AG04450 (cell line): Measurements from ENCODE around the gene USF1. TPM values are rescaled to one million over a fixed set of nuclear protein-coding genes. Genes with fewer than 3 reads are reported as not detected.
"Not testable (repeated sequence)": the region's sequence is repeated elsewhere in the genome, so short reads cannot be mapped to it uniquely, and the experiment has no call there.

Experiments used
- CTCF ChIA-PET: fragments of 300-600, 350-600 bp; formaldehyde crosslinking; extraction: SDS; loops from one replicate; lab custom pipeline; 2022; ENCODE audit warnings: antibody characterized with exemption, inconsistent platforms; lab: Charles Lee
- POLR2A ChIA-PET: fragments of 350-600 bp; formaldehyde crosslinking; extraction: SDS; loops from one replicate; lab custom pipeline; 2021; ENCODE audit warnings: antibody characterized with exemption, inconsistent platforms; lab: Yijun Ruan, JAX
- DNase-seq: peaks from one replicate; pipeline ENCODE4 v3.0.0-alpha.2; 2011; ENCODE audit warnings: low read depth, low spot score
- H3K27ac ChIP-seq: one replicate; pipeline ENCODE4 v1.5.1; 2012; ENCODE audit warnings: low read depth, low read length, control low read depth
- H3K27me3 ChIP-seq: one replicate; pipeline ENCODE4 v1.6.0; 2012; ENCODE audit warnings: low read length; ENCODE audit not compliant: control insufficient read depth, insufficient read depth
- H3K4me3 ChIP-seq: 2 replicates; pipeline ENCODE4 v1.5.1; 2011; ENCODE audit warnings: mild to moderate bottlenecking, low read depth, low read length, control low read depth
- H3K9me3 ChIP-seq: 2 replicates; pipeline ENCODE4 v1.5.1; 2012; ENCODE audit warnings: low read length; ENCODE audit not compliant: control insufficient read depth, insufficient read depth
- polyA plus RNA-seq: library from polyadenylated mRNA; depleted of rRNA; stranded (reverse); fragments of >200 nt; gene quantifications from 2 replicates; pipeline ENCODE4 v1.2.3, GENCODE V29; 2011
- TF ChIP-seq, protein P1 (sequence below): IDR thresholded peaks from 2 replicates; pipeline ENCODE4 v1.5.1; 2011; ENCODE audit warnings: low read depth, low read length, control low read depth, inconsistent platforms

Gene USF1
- polyA plus RNA-seq, 1 experiment: 32.6 TPM

DNA sequence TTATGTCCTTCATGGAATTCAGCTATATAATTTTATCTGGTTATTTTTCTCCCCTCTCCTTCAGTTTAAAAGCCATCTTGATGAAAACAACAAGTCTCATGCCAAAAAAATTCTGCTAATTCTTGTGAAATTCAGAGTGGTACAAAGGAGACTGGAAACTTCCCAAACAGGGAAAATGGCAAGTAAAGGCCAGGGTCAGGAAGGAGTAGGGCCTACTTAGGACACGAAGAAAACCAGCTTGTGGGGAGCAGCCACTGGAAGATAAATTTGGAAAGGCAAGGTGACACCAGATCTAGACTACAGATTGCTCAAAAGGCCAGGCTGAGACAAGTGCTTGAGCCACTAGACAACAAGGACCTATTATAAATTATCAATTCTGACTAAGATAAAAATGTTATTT, 13.4 kb downstream of the USF1 start:
- TF ChIP-seq, protein P1, sequence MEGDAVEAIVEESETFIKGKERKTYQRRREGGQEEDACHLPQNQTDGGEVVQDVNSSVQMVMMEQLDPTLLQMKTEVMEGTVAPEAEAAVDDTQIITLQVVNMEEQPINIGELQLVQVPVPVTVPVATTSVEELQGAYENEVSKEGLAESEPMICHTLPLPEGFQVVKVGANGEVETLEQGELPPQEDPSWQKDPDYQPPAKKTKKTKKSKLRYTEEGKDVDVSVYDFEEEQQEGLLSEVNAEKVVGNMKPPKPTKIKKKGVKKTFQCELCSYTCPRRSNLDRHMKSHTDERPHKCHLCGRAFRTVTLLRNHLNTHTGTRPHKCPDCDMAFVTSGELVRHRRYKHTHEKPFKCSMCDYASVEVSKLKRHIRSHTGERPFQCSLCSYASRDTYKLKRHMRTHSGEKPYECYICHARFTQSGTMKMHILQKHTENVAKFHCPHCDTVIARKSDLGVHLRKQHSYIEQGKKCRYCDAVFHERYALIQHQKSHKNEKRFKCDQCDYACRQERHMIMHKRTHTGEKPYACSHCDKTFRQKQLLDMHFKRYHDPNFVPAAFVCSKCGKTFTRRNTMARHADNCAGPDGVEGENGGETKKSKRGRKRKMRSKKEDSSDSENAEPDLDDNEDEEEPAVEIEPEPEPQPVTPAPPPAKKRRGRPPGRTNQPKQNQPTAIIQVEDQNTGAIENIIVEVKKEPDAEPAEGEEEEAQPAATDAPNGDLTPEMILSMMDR: no peak
- Histone ChIP-seq H3K4me3 (no peak overlapping the region), H3K9me3 (no peaks in the 10 kb centered on the region), H3K27ac (no peak overlapping the region), H3K27me3 (peaks cover 2% of the 10 kb centered on the region)
- POLR2A ChIA-PET: no interaction called here
- CTCF ChIA-PET: interaction anchor here (1.4 kb wide), 2 partner anchors 9 to 35 kb away, joined by 5 read pairs; no protein-coding TSS in a partner anchor
- DNase-seq: no peak

DNA sequence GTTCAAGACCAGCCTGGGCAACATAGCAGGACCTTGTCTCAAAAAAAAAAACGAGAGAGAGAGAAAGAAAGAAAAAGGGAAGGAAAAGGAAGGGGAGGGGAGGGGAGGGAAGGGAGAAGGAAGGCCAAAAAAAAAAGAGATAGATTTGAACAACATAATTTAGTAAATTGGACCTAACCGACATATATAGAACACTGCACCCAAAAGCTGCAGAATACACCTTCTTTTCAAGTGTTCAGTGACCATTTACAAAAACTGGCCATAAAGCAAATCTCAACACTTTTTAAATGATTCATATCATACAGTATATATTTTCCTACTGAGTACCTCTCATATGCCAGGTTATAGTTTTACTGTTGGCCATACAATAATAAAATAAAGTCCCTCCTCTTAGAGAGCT, 13.9 kb downstream of the USF1 start:
- H3K27me3 ChIP-seq: peaks cover 2% of the 10 kb centered on the region
- no peak overlapping the region for H3K27ac ChIP-seq
- no peaks in the 10 kb centered on the region for H3K9me3 ChIP-seq
- ChIA-PET POLR2A (no interaction called here), CTCF (interaction anchor here (0.5 to 1.4 kb wide), 2 partner anchors 10 to 145 kb away, joined by 5 to 6 read pairs; no protein-coding TSS in a partner anchor)
- no peak for DNase-seq
- no peak overlapping the region for H3K4me3 ChIP-seq
- TF ChIP-seq, protein P1: no peak

DNA sequence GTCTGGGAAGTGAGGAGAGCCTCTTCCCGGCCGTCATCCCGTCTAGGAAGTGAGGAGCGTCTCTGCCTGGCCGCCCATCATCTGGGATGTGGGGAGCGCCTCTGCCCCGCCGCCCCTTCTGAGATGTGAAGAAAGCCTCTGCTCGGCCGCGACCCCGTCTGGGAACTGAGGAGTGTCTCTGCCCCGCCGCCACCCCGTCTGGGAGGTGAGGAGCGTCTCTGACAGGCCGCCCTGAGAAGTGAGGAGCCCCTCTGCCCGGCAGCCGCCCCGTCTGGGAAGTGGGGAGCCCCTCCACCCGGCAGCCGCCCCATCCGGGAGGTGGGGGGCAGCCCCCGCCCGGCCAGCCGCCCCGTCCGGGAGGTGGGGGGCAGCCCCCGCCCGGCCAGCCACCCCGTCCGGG, 16.3 kb downstream of the USF1 start:
- H3K27ac ChIP-seq, H3K27me3 ChIP-seq, POLR2A ChIA-PET, H3K4me3 ChIP-seq, CTCF ChIA-PET, H3K9me3 ChIP-seq, DNase-seq: not testable (repeated sequence)

DNA sequence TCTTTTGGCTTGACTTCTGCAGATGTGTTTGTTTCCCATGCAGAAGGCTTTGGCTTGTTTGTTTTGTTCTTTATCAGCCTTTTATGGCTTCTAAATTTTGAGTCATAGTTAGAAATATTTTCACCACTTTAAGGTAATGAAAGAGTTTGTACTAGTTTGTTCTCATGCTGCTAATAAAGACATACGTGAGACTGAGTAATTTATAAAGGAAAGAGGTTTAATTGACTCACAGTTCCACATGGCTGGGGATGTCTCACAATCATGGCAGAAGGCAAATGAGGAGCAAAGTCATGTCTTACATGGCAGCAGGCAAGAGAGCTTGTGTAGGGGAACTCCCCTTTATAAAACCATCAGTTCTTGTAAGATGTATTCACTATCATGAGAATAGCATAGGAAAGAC, 18.8 kb downstream of the USF1 start:
- H3K4me3 ChIP-seq, DNase-seq, H3K9me3 ChIP-seq, H3K27ac ChIP-seq, H3K27me3 ChIP-seq, POLR2A ChIA-PET: not testable (repeated sequence)
- CTCF ChIA-PET: interaction anchor here (0.6 to 1.1 kb wide), 5 partner anchors 8 to 127 kb away, joined by 3 to 8 read pairs (median 4); partner anchors contain the start of gene UFC1

DNA sequence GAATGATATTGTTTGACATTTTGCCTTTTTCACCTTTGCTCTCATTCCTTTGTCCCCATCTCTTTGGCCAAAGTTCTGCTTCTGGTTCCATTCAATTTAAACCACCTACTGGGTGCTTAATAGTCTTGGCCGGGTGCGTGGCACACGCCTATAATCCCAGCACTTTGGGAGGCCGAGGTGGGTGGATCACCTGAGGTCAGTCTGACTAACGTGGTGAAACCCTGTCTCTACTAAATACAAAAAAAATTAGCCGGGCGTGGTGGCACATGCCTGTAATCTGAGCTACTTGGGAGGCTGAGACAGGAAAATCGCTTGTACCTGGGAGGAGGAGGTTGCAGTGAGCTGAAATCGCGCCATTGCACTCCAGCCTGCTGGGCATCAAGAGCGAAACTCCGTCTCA, 23.3 kb downstream of the USF1 start:
- DNase-seq, H3K4me3 ChIP-seq, H3K9me3 ChIP-seq, H3K27ac ChIP-seq: not testable (repeated sequence)
- H3K27me3 ChIP-seq: peaks cover 25% of the 10 kb centered on the region
- CTCF ChIA-PET: interaction anchor here (1.3 kb wide), 1 partner anchor 39 kb away, joined by 3 read pairs; no protein-coding TSS in a partner anchor
- POLR2A ChIA-PET: interaction anchor here (1.0 to 1.9 kb wide), 2 partner anchors 23 to 27 kb away, joined by 4 to 7 read pairs; partner anchors contain the start of gene USF1

DNA sequence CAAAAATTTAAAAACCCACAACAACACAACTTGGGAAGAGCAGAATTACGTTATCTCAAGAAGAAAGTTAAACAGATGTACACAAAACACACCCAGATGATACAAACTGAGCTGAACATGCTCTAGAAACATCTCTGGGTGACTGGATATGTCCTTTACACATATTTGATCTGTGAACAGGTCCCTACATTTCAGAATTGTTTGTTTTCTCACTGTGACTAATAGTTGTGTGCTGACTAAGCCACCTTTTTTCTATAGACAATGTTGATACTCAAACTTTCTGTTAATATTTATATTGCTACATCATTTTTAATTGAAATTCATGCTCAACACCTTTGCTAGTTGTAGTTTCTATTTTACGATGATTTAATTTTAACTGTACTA, 23.8 kb downstream of the USF1 start:
- POLR2A ChIA-PET: interaction anchor here (1.0 to 1.9 kb wide), 2 partner anchors 24 to 27 kb away, joined by 4 to 7 read pairs; partner anchors contain the start of gene USF1
- CTCF ChIA-PET: interaction anchor here (1.2 to 1.3 kb wide), 2 partner anchors 32 to 39 kb away, joined by 3 read pairs; no protein-coding TSS in a partner anchor
- DNase-seq: no peak
- H3K27me3 ChIP-seq: peaks cover 25% of the 10 kb centered on the region
- H3K4me3 ChIP-seq: no peak overlapping the region
- H3K9me3 ChIP-seq: no peaks in the 10 kb centered on the region
- TF ChIP-seq, protein P1: no peak
- no peak overlapping the region for H3K27ac ChIP-seq
